HG03457 (cell line): Measurements from ENCODE around the gene HOXD9.

Source experiments
- ATAC-seq: cut with Tn5 transposase; IDR thresholded peaks from one replicate; pipeline ENCODE4 v1.9.1; 2021; ENCODE audit warnings: moderate number of reproducible peaks; ENCODE audit not compliant: unreplicated experiment

HOXD9 gene

GRCh38 chr2:176137252-176137580 is 14.7 kb downstream of the HOXD9 start:
- no peak for ATAC-seq

DNA sequence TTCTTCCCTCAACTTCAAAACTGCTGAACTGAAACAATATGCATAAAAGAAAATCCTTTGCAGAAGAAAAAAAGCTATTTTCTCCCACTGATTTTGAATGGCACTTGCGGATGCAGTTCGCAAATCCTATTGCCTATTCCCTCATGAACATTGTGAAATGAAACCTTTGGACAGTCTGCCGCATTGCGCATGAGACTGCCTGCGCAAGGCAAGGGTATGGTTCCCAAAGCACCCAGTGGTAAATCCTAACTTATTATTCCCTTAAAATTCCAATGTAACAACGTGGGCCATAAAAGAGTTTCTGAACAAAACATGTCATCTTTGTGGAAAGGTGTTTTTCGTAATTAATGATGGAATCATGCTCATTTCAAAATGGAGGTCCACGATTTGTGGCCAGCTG is 15.4 kb downstream of the HOXD9 start:
- ATAC-seq = no peak

DNA sequence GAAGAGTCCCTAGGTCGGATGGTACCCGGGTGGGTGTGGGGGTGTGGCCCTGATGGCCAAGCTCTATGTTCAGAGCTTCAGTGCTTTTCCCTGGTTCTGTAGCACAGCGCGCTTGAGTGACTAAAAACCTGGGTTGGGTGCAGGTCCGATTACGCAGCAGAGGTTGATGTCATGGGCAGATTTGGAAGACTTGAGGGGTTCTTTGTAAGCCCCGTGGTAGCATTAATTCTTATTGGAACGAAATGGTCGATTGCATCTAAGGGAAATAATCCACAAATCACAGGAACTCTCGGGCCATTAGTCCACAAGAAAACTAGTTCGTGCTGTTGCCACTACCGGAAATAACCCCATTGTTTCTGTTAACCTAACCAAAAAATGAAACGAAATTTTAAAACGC is 16.0 kb downstream of the HOXD9 start:
- no peak for ATAC-seq

DNA sequence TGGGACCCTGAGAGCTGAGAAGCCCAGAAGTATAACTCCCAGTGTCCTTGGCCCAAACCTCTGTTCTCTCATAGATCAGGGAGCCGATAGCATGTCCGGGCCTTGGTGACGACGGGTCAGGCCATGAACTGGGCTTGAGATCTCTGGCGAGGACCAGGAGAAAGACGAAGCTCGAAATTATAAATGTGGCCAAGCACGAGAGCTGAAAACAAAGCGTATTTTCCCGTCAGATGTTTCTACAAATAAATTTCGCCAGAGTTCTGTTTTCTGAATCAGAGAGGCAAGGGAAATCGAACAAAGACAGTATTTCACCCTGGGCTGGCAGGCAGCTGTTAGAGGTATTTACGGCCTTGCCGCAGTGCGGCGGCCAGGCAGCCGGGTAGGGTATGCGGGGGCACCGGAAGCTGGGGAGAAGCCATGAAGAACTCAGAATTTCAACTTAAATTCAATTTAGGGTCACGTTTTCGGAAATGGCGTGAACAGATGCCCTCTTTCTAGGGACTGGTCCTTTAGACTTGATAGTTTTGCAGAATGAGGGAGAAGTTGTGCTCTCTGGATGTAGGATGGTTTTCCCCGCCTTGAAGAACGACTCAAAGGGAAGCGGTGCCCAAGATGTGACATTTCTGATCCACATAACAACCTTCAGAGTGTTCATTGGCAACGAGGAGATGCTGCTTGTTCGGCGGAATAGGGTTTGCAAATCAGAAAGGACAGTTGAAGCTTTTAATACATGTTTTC is 16.6 kb downstream of the HOXD9 start:
- ATAC-seq = no peak

GRCh38 chr2:176139661-176140512 is 17.4 kb downstream of the HOXD9 start:
- no peak for ATAC-seq

DNA sequence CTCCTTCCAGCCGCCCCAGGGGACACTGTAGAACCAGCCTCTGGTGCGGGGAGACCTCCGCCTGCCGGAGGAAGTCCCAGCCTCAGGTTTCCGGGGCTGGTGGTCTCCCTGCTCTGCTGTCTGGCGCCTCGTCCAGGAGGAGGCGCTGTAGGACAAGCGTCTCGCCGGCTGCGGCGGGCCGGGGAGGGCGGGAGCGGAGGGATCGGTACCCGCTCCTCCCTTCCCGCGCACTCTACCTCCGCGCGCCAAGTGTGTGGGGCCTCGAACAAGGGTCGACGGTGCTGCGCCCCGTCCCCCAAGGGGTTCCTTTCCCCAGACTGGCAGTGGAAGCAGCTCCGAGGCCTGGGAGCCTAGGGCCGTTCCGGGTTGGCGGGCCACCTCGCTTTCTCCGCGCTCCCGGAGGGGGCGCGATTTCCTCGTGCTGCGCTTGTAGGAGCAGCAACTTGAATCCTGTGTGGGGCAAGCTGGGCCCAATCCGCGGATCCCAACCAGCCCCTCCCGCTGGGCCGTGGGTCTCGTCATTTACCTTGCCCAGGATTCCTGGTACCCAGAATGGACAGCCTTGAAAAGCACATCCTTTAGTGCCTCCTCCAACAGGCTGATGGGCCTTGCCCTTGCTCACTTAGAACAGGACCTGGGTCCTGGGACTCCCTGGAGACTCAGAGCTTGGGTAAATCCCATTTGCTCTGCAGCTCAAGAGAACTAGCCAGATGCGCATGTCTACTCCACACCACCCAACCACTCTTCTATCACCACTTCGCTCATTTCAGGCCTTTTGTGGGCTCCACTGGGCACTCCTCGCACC is 18.2 kb downstream of the HOXD9 start:
- ATAC-seq = no peak

- no peak for ATAC-seq
Observed at GRCh38 chr2:176142281-176142680, 19.8 kb downstream of the HOXD9 start.

- ATAC-seq = no peak
Observed at GRCh38 chr2:176145085-176145969, 22.8 kb downstream of the HOXD9 start.

DNA sequence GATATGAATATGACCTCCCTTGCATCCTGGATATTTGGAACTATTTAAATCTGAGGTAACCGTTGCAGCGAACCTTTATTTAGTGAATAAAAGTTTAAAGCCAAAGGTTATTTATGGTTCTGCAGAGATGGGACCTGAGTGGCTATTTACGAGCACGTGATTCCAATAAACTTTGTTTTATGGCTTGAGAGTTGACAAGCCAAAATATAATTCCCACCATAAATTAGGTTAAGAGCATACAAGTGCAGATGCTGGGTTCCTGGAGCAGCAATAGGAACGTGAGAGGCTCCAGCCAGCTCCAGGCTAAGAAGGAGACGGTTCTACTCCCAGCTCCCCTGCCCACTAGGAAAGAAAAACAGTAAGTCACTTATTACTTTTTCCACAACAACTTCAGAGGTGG is 23.6 kb downstream of the HOXD9 start:
- ATAC-seq = no peak

GRCh38 chr2:176146645-176147044 is 24.1 kb downstream of the HOXD9 start:
- no peak for ATAC-seq

- ATAC-seq = no peak
Observed at GRCh38 chr2:176147210-176147799, 24.8 kb downstream of the HOXD9 start.

DNA sequence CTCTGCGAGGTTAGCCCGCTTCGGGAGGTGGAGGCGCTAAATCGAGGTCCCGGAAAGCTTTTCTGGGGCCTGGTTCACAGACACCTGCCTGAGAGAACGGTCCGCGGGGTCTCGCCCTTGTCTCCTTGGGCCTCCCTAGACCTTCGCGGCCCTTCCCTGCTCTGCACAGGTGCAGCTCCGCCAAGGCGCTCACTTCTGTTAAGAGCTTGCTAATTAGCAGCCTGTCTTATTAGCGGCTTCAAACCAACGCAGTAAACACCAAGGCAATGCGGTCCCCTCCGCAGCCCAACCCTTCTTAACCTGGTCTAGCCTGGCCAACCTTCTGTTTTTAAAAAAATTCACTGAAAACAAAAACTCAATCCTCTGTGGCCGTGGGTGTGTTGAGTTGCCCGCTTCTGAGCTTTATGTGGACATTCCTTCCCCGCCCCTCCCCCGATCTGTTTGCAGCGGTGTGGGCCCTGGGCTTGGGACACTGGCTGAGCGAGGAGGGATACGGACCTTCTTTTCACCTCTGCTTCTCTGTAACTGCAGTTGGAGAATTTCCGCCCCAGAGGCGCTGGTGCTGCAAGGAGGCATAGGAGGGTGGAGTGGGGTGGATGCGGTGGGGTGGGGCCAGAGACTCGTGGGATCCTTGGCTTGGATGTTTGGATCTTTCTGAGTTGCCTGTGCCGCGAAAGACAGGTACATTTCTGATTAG is 25.4 kb downstream of the HOXD9 start:
- no peak for ATAC-seq

GRCh38 chr2:176148751-176149421 is 26.4 kb downstream of the HOXD9 start:
- ATAC-seq = no peak

GRCh38 chr2:176149481-176149938 is 27.0 kb downstream of the HOXD9 start:
- ATAC-seq = no peak

DNA sequence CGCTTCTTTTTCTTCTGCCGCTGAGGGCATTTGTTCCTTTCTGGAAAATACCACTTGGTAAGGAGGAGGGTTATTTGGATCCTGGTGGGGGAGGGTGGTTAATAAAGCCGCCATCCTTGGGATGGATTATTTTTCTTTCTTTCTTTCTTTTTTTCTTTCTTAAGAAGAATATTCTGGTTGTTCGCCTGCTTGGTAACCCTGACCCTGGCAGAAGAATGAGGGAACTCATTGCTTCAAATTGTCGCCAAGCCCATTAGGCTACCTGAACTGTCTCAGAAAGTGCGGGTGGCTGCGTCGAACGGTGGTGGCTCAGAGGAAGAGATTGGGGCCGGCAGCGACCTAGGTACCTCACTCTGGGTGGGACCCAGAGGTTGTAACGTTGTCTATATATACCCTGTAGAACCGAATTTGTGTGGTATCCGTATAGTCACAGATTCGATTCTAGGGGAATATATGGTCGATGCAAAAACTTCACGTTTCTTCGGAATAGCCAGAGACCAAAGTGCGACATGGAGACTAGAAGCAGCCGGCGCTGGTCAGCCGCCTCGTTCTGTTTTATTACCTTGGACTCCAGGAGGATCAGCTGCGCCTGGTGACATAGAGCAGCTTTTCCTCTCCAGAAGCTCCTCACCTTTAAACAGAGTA is 27.5 kb downstream of the HOXD9 start:
- ATAC-seq = no peak

DNA sequence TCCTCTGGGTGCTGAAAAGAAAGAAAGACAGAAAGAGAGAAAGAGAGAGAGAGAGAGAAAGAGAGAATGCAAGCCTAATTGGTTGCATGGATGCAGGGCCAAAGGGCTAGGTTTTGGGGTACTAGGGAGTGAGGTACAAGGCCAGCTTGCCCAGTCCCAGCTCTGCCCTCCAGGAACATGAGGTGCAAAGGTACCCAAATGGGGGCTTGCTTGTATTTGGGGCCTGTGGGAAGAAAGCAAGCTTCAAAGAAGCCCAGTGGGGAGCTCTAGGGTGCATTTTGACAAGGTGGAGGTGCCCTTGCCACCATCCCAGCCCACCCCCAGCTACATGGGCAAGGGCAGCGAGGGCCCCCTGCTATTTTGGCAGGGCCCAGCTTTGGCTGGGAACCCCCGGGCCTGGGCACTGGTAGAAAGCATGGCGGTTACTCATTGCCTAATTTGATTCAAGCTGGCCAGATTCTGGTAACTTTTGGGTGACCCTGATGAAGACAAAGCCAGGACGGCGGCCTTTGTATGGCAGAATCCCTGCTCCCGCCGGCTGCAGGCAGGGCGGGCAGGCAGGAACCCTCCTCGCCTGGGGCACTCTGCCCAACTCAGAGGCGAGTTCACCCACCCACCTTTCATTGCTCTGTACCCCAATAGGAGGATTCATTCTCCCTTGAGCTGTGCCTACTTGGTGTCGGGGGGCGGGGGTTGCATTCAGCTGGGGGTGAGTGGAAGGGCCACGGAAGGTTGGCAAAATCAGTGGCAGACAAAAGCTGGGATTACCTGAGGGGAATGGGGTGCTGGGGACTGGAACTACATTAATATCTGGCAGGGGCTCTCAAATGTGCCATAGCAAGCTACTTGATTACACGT is 28.3 kb downstream of the HOXD9 start:
- ATAC-seq = no peak

GRCh38 chr2:176151442-176152287 is 29.1 kb downstream of the HOXD9 start, which contains the start of gene HOXD4:
TSS of gene HOXD4 (plus strand) at chr2:176151550. CDS start at chr2:176151634, 84 bp downstream.
- ATAC-seq = no peak
